Measurements from ENCODE around the gene NAT16. TPM values are rescaled to one million over a fixed set of nuclear protein-coding genes. Genes with fewer than 3 reads are reported as not detected.

Gene NAT16
- total RNA-seq, 1 donor from 2014 or later = 0.16 TPM

- Histone ChIP-seq H3K27ac (ENCODE audit: low read depth, low read length) (no peak overlapping the region), H3K9ac (ENCODE audit: low read length) (no peak overlapping the region), H3K4me2 (ENCODE audit: low read length) (peak overlapping the region; percentile 75), H3K27me3 (ENCODE audit: insufficient read depth, low read length) (peaks cover 79% of the 10 kb centered on the region), H3K9me3 (ENCODE audit: insufficient read depth, low read depth, low read length) (peaks cover 6% of the 10 kb centered on the region), H3K4me3 (ENCODE audit: insufficient read depth, low read depth, low read length) (no peak overlapping the region), H2AFZ (ENCODE audit: low read depth, low read length) (no peak overlapping the region), H3K36me3 (ENCODE audit: insufficient read depth, low read length) (no peaks in the 10 kb centered on the region), H3K79me2 (ENCODE audit: insufficient read depth, low read length) (no peaks in the 10 kb centered on the region), H3K4me1 (ENCODE audit: insufficient read depth, low read length) (peaks cover 34% of the 10 kb centered on the region), H4K20me1 (ENCODE audit: insufficient read depth, low read length) (peaks cover 10% of the 10 kb centered on the region)
- peaks cover 23% of the 10 kb centered on the region for H3K4me1 Mint-ChIP-seq (ENCODE audit: low read depth, unreplicated experiment)
- no peaks in the 10 kb centered on the region for H3K36me3 Mint-ChIP-seq (ENCODE audit: low read depth, unreplicated experiment)
- no peak for DNase-seq (ENCODE audit: low read depth)
- FAIRE-seq = no peak
- H3K27me3 Mint-ChIP-seq (ENCODE audit: low read depth, unreplicated experiment) = peaks cover 73% of the 10 kb centered on the region
- H3K27ac Mint-ChIP-seq (ENCODE audit: unreplicated experiment) = no peak overlapping the region
- H3K9me3 Mint-ChIP-seq (ENCODE audit: unreplicated experiment) = peaks cover 11% of the 10 kb centered on the region
- TF ChIP-seq EZH2 (IDR thresholded peaks at IDR 0.05; ENCODE audit: insufficient read depth, low read length) (no peak), CTCF (IDR thresholded peaks at IDR 0.05; ENCODE audit: insufficient read depth, low read depth, low read length) (no peak)
- H3K4me3 Mint-ChIP-seq (ENCODE audit: unreplicated experiment) = no peak overlapping the region
These were observed 6.3 kb downstream of the NAT16 start for GRCh38 chr7:101173752-101174244.

GRCh38 chr7:101172854-101173751 is 7.0 kb downstream of the NAT16 start:
- Mint-ChIP-seq H3K27me3 (ENCODE audit: low read depth, unreplicated experiment) (peaks cover 69% of the 10 kb centered on the region), H3K4me3 (ENCODE audit: unreplicated experiment) (no peak overlapping the region), H3K27ac (ENCODE audit: unreplicated experiment) (no peak overlapping the region), H3K36me3 (ENCODE audit: low read depth, unreplicated experiment) (no peaks in the 10 kb centered on the region), H3K9me3 (ENCODE audit: unreplicated experiment) (peaks cover 11% of the 10 kb centered on the region), H3K4me1 (ENCODE audit: low read depth, unreplicated experiment) (peaks cover 28% of the 10 kb centered on the region)
- no peak for FAIRE-seq
- Histone ChIP-seq H3K4me1 (ENCODE audit: insufficient read depth, low read length) (peaks cover 40% of the 10 kb centered on the region), H3K27ac (ENCODE audit: low read depth, low read length) (no peak overlapping the region), H3K9me3 (ENCODE audit: insufficient read depth, low read depth, low read length) (peaks cover 6% of the 10 kb centered on the region), H3K79me2 (ENCODE audit: insufficient read depth, low read length) (no peaks in the 10 kb centered on the region), H3K4me2 (ENCODE audit: low read length) (peak overlapping the region; percentile 75), H3K27me3 (ENCODE audit: insufficient read depth, low read length) (peaks cover 75% of the 10 kb centered on the region), H4K20me1 (ENCODE audit: insufficient read depth, low read length) (peaks cover 10% of the 10 kb centered on the region), H3K9ac (ENCODE audit: low read length) (no peak overlapping the region), H3K4me3 (ENCODE audit: insufficient read depth, low read depth, low read length) (no peak overlapping the region), H3K36me3 (ENCODE audit: insufficient read depth, low read length) (no peaks in the 10 kb centered on the region), H2AFZ (ENCODE audit: low read depth, low read length) (peak overlapping the region; percentile 58)
- TF ChIP-seq CTCF (IDR thresholded peaks at IDR 0.05; ENCODE audit: insufficient read depth, low read depth, low read length) = no peak
- no peak for DNase-seq (ENCODE audit: low read depth)

Measured in astrocyte (in vitro differentiated cells and primary cell).